ENCODE data around the gene SYNDIG1.

SYNDIG1 gene

GRCh38 chr20:24630486-24631172 is 161.2 kb downstream of the SYNDIG1 start:
- no peak for DNase-seq (ENCODE audit: low read depth, low spot score)

- DNase-seq (ENCODE audit: low read depth, low spot score), result no peak
These were observed 161.7 kb downstream of the SYNDIG1 start for GRCh38 chr20:24631173-24631505.

GRCh38 chr20:24632581-24632980 is 163.2 kb downstream of the SYNDIG1 start:
- DNase-seq (ENCODE audit: low read depth, low spot score), result no peak

GRCh38 chr20:24633026-24633425 is 163.6 kb downstream of the SYNDIG1 start:
- DNase-seq (ENCODE audit: low read depth, low spot score), result no peak

- no peak for DNase-seq (ENCODE audit: low read depth, low spot score)
These were observed 164.1 kb downstream of the SYNDIG1 start for GRCh38 chr20:24633521-24633920.

- peak; percentile 72 for DNase-seq (ENCODE audit: low read depth, low spot score)
These were observed 165.4 kb downstream of the SYNDIG1 start for GRCh38 chr20:24634855-24635254.

GRCh38 chr20:24636626-24637025 is 167.2 kb downstream of the SYNDIG1 start:
- DNase-seq (ENCODE audit: low read depth, low spot score), result no peak

GRCh38 chr20:24637087-24637486 is 167.7 kb downstream of the SYNDIG1 start:
- DNase-seq (ENCODE audit: low read depth, low spot score), result no peak

- no peak for DNase-seq (ENCODE audit: low read depth, low spot score)
These were observed 168.5 kb downstream of the SYNDIG1 start for GRCh38 chr20:24637941-24638340.

- DNase-seq (ENCODE audit: low read depth, low spot score), result no peak
These were observed 169.4 kb downstream of the SYNDIG1 start for GRCh38 chr20:24638591-24639548.

GRCh38 chr20:24640276-24640675 is 170.8 kb downstream of the SYNDIG1 start:
- DNase-seq (ENCODE audit: low read depth, low spot score), result no peak

- DNase-seq (ENCODE audit: low read depth, low spot score), result no peak
These were observed 171.3 kb downstream of the SYNDIG1 start for GRCh38 chr20:24640686-24641085.

GRCh38 chr20:24643731-24644626 is 174.6 kb downstream of the SYNDIG1 start:
- DNase-seq (ENCODE audit: low read depth, low spot score), result no peak

- DNase-seq (ENCODE audit: low read depth, low spot score), result no peak
These were observed 176.9 kb downstream of the SYNDIG1 start for GRCh38 chr20:24646321-24646720.

- no peak for DNase-seq (ENCODE audit: low read depth, low spot score)
These were observed 178.3 kb downstream of the SYNDIG1 start for GRCh38 chr20:24647713-24648112.

GRCh38 chr20:24648481-24648880 is 179.1 kb downstream of the SYNDIG1 start:
- DNase-seq (ENCODE audit: low read depth, low spot score), result no peak

- no peak for DNase-seq (ENCODE audit: low read depth, low spot score)
These were observed 179.5 kb downstream of the SYNDIG1 start for GRCh38 chr20:24648919-24649318.

GRCh38 chr20:24649787-24650490 is 180.5 kb downstream of the SYNDIG1 start:
- DNase-seq (ENCODE audit: low read depth, low spot score), result no peak

GRCh38 chr20:24651171-24651975 is 181.9 kb downstream of the SYNDIG1 start:
- DNase-seq (ENCODE audit: low read depth, low spot score), result no peak

GRCh38 chr20:24651976-24652345 is 182.5 kb downstream of the SYNDIG1 start:
- DNase-seq (ENCODE audit: low read depth, low spot score), result no peak
